GM19324 (cell line): Measurements from ENCODE around the gene NPLOC4.

Experiments used
- ATAC-seq: cut with Tn5 transposase; IDR thresholded peaks from one replicate; pipeline ENCODE4 v1.9.1; 2021; ENCODE audit warnings: mild to moderate bottlenecking, moderate library complexity; ENCODE audit not compliant: unreplicated experiment, low FRiP score

The NPLOC4 gene

GRCh38 chr17:81574643-81574956 lies 62.3 kb downstream of the NPLOC4 start:
- no peak for ATAC-seq

- no peak for ATAC-seq
These were observed 62.9 kb downstream of the NPLOC4 start for GRCh38 chr17:81573794-81574642.

GRCh38 chr17:81572563-81573168 lies 64.2 kb downstream of the NPLOC4 start:
- no peak for ATAC-seq

GRCh38 chr17:81570964-81571363 lies 65.9 kb downstream of the NPLOC4 start:
- no peak for ATAC-seq

- no peak for ATAC-seq
These were observed 66.9 kb downstream of the NPLOC4 start for GRCh38 chr17:81569986-81570514.

- ATAC-seq, result no peak
These were observed 68.5 kb downstream of the NPLOC4 start for GRCh38 chr17:81568416-81568815.

GRCh38 chr17:81567191-81567590 lies 69.7 kb downstream of the NPLOC4 start:
- ATAC-seq, result no peak

- ATAC-seq, result no peak
These were observed 70.3 kb downstream of the NPLOC4 start for GRCh38 chr17:81566461-81567126.

- no peak for ATAC-seq
These were observed 71.7 kb downstream of the NPLOC4 start for GRCh38 chr17:81565231-81565630.

GRCh38 chr17:81564778-81565177 lies 72.1 kb downstream of the NPLOC4 start:
- ATAC-seq, result no peak

- no peak for ATAC-seq
These were observed 72.9 kb downstream of the NPLOC4 start for GRCh38 chr17:81563861-81564586.

- ATAC-seq, result no peak
These were observed 75.4 kb downstream of the NPLOC4 start for GRCh38 chr17:81561494-81561885.

- no peak for ATAC-seq
These were observed 77.7 kb downstream of the NPLOC4 start for GRCh38 chr17:81558941-81559806.

GRCh38 chr17:81558115-81558468 lies 78.8 kb downstream of the NPLOC4 start:
- ATAC-seq, result no peak

GRCh38 chr17:81557276-81558114 lies 79.4 kb downstream of the NPLOC4 start:
- ATAC-seq, result no peak

- ATAC-seq, result no peak
These were observed 80.0 kb downstream of the NPLOC4 start for GRCh38 chr17:81556863-81557262.

- no peak for ATAC-seq
These were observed 80.7 kb downstream of the NPLOC4 start for GRCh38 chr17:81556175-81556691.

- no peak for ATAC-seq
These were observed 83.2 kb downstream of the NPLOC4 start for GRCh38 chr17:81553616-81554181.
